HG02973 (cell line): ENCODE data around the gene GBX2.

Source experiments
- ATAC-seq: cut with Tn5 transposase; IDR thresholded peaks from one replicate; pipeline ENCODE4 v1.9.1; 2021; ENCODE audit warnings: moderate library complexity; ENCODE audit not compliant: unreplicated experiment

Gene GBX2

DNA sequence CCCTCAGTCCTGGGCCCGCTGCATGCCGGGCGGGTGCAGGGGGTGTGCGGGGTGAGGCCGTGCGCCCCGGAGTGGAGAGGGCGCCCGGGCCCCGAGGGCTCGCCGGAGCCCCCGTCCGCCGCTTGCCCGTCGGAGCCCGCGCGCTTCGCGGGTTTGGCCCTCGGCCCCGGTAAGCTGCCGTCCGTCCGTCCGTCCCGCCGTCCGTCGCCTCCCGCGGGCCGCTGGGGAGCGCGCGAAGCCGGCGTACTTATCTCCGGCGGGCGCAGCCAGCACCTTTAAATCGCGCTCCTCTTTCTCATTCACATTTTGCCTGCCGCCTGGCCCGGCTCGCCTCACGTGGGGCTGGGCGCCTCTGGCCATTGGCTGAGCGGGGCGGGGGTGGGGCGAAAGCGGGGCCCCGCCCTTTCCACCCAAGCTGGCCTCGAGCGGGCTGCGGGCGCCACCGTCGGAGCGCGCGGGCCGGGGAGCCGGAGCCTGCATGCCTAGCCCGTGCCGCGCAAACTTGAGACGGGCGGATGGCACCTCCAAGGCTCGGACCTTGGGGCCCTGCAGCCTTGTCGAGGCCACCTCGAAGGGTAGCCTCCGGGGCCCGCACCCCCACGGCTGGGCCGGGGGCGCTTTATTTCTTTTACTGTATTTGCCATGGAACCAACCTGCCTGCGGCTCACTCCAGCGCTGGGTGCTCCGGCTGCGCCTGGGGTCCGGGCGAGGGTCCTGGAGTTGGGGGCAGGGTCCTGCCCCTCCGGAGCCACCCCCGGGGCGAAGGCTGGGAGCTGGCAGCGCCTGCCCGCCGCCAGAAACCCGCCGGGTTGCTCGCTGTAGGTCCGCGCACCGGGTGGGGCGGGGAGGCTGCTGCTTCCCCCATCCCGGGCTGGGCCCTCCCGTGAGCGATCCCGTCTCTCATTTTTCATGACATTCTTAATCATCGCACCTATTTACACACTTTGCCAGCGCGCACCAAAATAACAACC lies at the start of gene GBX2:
GBX2 (minus strand) TSS at position 277 of the 971 bp plus-strand sequence. CDS start 415 bp downstream, outside the sequence.
- no peak for ATAC-seq

- ATAC-seq = no peak
These were observed 49.7 kb upstream of the GBX2 start for GRCh38 chr2:236217926-236218325.

GRCh38 chr2:236216711-236217110 lies 48.5 kb upstream of the GBX2 start:
- ATAC-seq = no peak

GRCh38 chr2:236215761-236216333 lies 47.7 kb upstream of the GBX2 start:
- no peak for ATAC-seq

DNA sequence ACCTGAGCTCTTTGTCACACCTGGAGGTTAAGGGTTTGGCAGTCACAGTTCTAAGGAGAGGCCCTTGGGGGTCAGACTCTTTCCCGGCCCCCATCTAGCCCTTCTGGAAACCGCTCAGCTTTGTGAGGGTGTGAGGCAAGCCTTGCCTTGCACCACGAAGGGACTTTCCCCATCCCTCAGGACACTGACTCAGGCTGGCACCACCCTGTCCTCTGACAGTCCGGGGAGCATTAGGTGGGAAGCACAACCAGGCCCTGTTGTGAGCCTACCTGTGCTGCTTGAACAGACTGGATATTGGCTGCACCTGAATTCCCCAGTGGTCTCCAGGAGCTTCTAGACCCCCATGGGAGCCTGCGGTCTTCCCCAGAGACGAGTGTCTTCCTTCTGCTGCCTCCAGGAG lies 47.0 kb upstream of the GBX2 start:
- ATAC-seq = no peak

- no peak for ATAC-seq
These were observed 46.3 kb upstream of the GBX2 start for GRCh38 chr2:236214376-236214995.

DNA sequence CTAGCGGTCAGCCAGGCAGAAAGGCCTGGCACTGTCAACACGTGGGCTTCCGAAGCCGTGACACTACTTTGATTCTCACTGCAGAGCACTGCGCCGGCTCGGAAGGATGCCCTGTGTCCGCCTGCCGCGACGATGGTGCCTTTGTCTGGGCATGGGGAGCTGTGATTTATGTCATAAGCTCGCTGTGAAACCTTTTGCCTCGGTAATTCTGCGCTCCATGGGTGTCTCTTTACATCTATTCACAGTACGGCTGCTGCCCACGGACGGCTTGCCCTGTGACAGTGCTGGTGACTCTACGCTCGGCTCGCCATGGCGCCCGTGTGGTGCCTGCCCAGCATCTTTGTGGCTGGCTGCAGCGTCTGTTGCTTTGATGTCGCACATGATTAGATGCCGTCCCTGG lies 43.1 kb upstream of the GBX2 start:
- no peak for ATAC-seq

DNA sequence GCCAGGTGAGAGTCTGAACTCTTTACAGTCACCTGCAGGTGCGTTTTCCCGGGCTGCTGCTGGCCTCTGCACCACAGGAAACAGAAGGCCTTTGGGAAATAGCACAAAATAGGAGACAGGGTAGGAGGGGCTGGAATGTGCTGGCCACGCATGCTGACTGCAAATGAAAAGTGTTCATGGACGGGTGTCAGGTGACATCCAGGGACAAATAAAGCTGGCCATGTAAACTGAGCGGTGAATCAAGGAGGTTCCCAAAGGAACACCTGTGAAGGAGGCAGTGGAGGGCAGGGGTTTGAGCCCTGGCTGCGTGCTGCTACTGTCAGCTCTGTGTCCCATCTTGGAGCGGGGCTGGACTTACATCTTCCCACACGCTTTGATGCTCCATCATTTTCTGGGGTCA lies 42.4 kb upstream of the GBX2 start:
- no peak for ATAC-seq

DNA sequence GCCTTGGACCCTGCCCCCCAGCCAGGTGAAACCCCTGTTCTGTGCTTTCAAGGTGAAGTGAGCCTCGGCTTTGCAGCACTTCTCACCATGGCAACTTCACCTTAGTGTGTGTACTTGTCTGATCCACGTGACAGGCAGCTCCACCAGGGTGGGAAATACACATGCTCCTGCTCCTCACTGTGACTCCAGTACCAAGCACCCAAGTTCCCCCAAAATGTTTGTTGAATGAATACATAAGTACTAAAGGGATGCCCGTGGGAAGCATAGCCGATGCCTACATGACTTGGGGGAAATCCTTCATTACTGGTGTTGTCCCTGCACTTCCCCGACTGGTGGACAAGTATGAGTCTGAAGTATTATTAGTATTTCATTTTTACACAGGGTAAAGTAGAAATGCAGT lies 41.8 kb upstream of the GBX2 start:
- ATAC-seq = no peak

DNA sequence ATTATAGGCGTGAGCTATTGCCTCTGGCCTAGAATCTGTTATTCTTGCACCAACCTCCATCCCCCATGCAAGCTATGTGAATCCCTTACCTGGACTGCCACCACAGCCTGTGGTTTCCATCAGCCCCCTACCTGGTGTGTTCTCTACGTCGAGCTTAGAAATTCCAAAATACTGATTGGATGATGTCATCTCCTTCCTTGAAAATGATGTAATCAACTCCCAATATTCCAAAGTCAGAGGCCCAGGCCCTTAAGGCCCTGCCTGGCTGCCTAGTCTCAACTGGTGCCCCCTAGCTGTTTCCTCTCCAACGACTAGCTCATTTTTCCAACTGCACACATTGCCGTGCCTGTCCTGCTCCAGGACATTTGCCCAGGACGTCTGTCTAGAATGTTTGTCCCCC lies 41.3 kb upstream of the GBX2 start:
- ATAC-seq = no peak

- no peak for ATAC-seq
These were observed 40.1 kb upstream of the GBX2 start for GRCh38 chr2:236208019-236208926.

DNA sequence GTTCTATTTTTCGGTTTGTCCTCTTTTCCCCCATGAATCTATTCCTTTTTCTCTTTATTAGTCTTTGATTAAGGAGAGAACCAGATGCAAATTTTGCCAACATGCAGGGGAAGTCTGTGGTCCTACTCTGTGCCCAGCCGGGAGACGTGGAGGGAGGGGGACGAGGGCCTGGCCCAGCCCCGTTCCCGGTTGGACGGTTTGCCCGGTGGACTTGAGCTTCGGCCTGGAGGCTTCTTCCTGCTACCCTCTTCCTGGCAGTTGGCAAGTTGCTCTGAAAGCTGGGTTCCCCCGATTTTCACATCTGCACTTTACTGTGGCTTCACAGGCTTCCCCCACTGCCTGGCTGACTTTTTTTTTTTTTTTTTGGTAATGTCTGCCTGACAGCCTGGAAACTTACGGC lies 39.3 kb upstream of the GBX2 start:
- ATAC-seq = no peak

GRCh38 chr2:236205867-236206645 lies 37.9 kb upstream of the GBX2 start:
- ATAC-seq = no peak

- ATAC-seq = no peak
These were observed 36.8 kb upstream of the GBX2 start for GRCh38 chr2:236204953-236205352.

- ATAC-seq = no peak
These were observed 32.2 kb upstream of the GBX2 start for GRCh38 chr2:236200378-236200777.

DNA sequence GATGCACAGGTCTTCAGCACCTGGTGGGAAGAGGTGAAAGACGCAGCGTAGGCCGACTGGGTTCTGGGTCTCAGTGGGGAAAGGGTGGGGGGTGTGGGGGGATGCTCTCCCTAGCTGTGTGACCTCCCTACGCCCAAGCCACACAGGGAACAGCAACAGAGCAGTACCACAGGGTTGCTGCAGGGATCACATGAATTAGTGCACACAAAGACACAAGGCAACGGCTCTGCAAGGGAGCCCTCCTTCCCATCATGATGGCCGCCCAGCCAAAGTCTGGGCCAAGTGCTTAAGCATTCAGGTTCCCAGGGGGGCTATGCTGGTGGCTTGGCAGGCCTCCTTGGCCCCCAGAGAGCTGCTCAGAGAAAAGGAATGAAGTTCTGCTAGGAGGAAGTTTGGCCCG lies 28.2 kb upstream of the GBX2 start:
- no peak for ATAC-seq

DNA sequence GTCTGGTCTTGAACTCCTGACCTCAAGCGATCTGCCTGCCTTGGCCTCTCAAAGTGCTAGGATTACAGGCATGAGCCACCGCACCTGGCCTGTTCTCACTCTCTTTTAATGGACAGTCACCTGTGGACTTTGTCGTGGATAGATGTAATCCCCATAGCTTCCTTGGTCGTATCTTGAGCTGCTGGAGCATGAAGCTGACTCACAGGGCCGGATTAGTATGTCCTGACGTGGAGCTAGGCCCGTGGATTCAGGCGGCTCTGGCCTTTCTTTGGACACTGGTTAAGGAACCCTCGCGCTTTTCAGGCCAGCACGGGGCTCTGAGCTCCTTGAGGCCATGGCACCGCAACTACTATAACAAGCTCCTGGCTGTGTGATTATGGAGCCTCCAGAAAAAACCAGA lies 27.5 kb upstream of the GBX2 start:
- no peak for ATAC-seq

DNA sequence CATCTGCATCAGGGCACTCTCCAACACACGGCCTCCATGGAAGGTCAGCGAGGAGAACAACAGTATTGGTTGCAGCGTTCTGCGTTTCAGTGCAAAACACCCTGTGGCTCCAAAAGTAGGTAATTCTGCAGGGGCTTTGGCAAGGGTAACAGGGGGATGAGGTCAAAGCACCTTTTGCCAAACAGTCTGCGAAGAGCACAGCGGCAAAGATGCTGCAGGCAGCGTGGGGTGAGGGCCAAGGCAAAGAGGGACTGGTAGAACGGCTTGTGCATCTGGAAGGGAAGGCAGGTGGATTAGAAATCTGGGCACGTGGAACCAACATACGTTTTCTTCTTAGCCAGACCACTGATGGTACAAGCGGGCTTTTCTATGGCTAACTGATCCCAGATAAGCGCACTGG lies 26.6 kb upstream of the GBX2 start:
- ATAC-seq = no peak

- no peak for ATAC-seq
These were observed 24.8 kb upstream of the GBX2 start for GRCh38 chr2:236193026-236193425.

DNA sequence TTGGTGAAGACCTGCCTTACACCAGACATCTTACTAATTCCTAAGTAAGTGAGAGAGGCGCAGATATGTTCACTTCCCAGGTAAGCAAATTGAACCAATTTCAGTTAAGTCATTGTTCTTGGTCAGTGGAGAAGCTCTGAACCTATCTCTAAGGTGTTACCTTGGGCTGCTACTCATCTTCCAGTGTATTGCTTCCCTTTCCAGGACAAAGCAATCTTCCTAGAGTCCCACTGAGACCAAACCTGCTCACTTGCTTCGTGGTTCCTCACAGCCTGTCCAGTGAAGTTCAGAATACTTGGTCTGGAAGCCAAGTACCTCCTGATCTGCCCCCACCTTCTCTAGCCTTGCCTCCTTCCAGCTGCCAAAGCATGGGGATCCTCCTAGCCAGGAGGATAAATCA lies 22.5 kb upstream of the GBX2 start:
- no peak for ATAC-seq
